Measurements from ENCODE around the gene MYL11.

Gene MYL11

DNA sequence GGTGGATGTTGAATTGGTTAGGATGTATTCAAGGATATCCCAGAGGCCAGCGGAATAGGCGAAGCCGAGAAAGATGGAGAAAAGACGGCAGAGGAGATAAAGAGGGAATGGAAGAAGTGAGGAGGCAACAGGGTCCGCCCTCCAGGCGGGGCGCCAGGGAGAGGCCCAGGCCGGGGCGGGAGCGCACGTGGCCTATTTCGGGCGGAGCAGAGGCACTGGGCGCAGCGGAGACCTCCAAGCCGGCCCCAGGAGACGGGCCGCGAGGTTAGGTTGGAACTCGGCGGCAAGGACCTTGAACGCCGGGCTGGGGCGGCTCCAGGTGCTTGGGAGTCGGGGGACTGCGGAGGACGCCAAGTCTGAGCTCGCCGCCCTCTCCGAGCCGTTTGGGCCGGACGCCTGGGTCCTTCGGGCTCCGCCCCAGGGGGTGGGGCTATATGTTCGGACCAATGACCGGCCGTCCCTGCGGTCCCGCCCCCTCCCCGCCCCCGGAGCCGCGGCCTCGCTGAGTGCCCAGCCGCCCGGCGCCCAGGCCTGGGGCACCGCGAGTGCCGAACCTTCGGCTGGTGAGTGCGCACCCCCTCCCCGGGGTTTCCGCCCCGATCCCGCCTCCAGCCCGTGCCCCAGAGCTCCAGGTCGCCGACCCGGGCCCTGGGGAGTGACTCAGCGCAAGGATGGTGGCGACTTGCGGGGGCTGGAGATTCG, 32.7 kb downstream of the MYL11 start, which contains the start of gene ZNF771 (continued):
- TF ChIP-seq ZIC2 (tag by site-specific recombination; IDR thresholded peaks at IDR 0.05): peak; percentile 57
- TF ChIP-seq, protein P1, sequence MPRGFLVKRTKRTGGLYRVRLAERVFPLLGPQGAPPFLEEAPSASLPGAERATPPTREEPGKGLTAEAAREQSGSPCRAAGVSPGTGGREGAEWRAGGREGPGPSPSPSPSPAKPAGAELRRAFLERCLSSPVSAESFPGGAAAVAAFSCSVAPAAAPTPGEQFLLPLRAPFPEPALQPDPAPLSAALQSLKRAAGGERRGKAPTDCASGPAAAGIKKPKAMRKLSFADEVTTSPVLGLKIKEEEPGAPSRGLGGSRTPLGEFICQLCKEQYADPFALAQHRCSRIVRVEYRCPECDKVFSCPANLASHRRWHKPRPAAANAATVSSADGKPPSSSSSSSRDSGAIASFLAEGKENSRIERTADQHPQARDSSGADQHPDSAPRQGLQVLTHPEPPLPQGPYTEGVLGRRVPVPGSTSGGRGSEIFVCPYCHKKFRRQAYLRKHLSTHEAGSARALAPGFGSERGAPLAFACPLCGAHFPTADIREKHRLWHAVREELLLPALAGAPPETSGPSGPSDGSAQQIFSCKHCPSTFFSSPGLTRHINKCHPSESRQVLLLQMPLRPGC (tag by site-specific recombination; IDR thresholded peaks at IDR 0.05): no peak
- TF ChIP-seq ZNF426 (tag by site-specific recombination; IDR thresholded peaks at IDR 0.05): no peak
- TF ChIP-seq, protein P2, sequence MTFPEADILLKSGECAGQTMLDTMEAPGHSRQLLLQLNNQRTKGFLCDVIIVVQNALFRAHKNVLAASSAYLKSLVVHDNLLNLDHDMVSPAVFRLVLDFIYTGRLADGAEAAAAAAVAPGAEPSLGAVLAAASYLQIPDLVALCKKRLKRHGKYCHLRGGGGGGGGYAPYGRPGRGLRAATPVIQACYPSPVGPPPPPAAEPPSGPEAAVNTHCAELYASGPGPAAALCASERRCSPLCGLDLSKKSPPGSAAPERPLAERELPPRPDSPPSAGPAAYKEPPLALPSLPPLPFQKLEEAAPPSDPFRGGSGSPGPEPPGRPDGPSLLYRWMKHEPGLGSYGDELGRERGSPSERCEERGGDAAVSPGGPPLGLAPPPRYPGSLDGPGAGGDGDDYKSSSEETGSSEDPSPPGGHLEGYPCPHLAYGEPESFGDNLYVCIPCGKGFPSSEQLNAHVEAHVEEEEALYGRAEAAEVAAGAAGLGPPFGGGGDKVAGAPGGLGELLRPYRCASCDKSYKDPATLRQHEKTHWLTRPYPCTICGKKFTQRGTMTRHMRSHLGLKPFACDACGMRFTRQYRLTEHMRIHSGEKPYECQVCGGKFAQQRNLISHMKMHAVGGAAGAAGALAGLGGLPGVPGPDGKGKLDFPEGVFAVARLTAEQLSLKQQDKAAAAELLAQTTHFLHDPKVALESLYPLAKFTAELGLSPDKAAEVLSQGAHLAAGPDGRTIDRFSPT (tag by site-specific recombination; IDR thresholded peaks at IDR 0.05): peak; percentile 96
- no peak for TF ChIP-seq ZNF292 (tag by site-specific recombination; IDR thresholded peaks at IDR 0.05; ENCODE audit: borderline replicate concordance, low read depth)
- peak; percentile 99 for TF ChIP-seq SP3 (tag by site-specific recombination; IDR thresholded peaks at IDR 0.05)
- TF ChIP-seq TCF7L2 (IDR thresholded peaks at IDR 0.05; ENCODE audit: borderline replicate concordance, low read depth, low read length): no peak
- peak; percentile 100 for TF ChIP-seq KLF10 (tag by site-specific recombination; IDR thresholded peaks at IDR 0.05)
- peak; percentile 91 for TF ChIP-seq KLF9 (tag by site-specific recombination; IDR thresholded peaks at IDR 0.05; ENCODE audit: low read depth)
- no peak for TF ChIP-seq ZNF112 (tag by site-specific recombination; IDR thresholded peaks at IDR 0.05)
- TF ChIP-seq ZNF16 (tag by site-specific recombination; IDR thresholded peaks at IDR 0.05; ENCODE audit: low read depth): no peak
- TF ChIP-seq, protein P3, sequence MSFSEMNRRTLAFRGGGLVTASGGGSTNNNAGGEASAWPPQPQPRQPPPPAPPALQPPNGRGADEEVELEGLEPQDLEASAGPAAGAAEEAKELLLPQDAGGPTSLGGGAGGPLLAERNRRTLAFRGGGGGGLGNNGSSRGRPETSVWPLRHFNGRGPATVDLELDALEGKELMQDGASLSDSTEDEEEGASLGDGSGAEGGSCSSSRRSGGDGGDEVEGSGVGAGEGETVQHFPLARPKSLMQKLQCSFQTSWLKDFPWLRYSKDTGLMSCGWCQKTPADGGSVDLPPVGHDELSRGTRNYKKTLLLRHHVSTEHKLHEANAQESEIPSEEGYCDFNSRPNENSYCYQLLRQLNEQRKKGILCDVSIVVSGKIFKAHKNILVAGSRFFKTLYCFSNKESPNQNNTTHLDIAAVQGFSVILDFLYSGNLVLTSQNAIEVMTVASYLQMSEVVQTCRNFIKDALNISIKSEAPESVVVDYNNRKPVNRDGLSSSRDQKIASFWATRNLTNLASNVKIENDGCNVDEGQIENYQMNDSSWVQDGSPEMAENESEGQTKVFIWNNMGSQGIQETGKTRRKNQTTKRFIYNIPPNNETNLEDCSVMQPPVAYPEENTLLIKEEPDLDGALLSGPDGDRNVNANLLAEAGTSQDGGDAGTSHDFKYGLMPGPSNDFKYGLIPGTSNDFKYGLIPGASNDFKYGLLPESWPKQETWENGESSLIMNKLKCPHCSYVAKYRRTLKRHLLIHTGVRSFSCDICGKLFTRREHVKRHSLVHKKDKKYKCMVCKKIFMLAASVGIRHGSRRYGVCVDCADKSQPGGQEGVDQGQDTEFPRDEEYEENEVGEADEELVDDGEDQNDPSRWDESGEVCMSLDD (tag by site-specific recombination; IDR thresholded peaks at IDR 0.05): no peak
- TF ChIP-seq, protein P4, sequence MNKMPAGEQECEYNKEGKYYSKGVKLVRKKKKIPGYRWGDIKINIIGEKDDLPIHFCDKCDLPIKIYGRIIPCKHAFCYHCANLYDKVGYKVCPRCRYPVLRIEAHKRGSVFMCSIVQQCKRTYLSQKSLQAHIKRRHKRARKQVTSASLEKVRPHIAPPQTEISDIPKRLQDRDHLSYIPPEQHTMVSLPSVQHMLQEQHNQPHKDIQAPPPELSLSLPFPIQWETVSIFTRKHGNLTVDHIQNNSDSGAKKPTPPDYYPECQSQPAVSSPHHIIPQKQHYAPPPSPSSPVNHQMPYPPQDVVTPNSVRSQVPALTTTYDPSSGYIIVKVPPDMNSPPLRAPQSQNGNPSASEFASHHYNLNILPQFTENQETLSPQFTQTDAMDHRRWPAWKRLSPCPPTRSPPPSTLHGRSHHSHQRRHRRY (tag by site-specific recombination; IDR thresholded peaks at IDR 0.05): no peak
- no peak for TF ChIP-seq ZNF132 (tag by site-specific recombination; IDR thresholded peaks at IDR 0.05; ENCODE audit: borderline replicate concordance)
- TF ChIP-seq, protein P5, sequence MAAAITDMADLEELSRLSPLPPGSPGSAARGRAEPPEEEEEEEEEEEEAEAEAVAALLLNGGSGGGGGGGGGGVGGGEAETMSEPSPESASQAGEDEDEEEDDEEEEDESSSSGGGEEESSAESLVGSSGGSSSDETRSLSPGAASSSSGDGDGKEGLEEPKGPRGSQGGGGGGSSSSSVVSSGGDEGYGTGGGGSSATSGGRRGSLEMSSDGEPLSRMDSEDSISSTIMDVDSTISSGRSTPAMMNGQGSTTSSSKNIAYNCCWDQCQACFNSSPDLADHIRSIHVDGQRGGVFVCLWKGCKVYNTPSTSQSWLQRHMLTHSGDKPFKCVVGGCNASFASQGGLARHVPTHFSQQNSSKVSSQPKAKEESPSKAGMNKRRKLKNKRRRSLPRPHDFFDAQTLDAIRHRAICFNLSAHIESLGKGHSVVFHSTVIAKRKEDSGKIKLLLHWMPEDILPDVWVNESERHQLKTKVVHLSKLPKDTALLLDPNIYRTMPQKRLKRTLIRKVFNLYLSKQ (tag by site-specific recombination; IDR thresholded peaks at IDR 0.05; ENCODE audit: borderline replicate concordance): no peak
- TF ChIP-seq MEIS1 (CRISPR knock-in tag; IDR thresholded peaks at IDR 0.05; ENCODE audit: borderline replicate concordance): no peak
- TF ChIP-seq ZNF701 (tag by site-specific recombination; IDR thresholded peaks at IDR 0.05): no peak
- TF ChIP-seq SCRT1 (tag by site-specific recombination; IDR thresholded peaks at IDR 0.05; ENCODE audit: borderline replicate concordance): peak; percentile 97
- TF ChIP-seq, protein P6, sequence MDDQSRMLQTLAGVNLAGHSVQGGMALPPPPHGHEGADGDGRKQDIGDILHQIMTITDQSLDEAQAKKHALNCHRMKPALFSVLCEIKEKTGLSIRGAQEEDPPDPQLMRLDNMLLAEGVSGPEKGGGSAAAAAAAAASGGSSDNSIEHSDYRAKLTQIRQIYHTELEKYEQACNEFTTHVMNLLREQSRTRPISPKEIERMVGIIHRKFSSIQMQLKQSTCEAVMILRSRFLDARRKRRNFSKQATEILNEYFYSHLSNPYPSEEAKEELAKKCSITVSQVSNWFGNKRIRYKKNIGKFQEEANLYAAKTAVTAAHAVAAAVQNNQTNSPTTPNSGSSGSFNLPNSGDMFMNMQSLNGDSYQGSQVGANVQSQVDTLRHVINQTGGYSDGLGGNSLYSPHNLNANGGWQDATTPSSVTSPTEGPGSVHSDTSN (CRISPR knock-in tag; IDR thresholded peaks at IDR 0.05): 0 out of 2 replicates have a peak, but pooled peaks have one; percentile 34
- TF ChIP-seq ZNF768 (tag by site-specific recombination; IDR thresholded peaks at IDR 0.05): no peak; the same call in 1 of the 2 replicates
- TF ChIP-seq ZNF169 (tag by site-specific recombination; IDR thresholded peaks at IDR 0.05): no peak
- no peak for TF ChIP-seq RBAK (tag by site-specific recombination; IDR thresholded peaks at IDR 0.05)
- TF ChIP-seq, protein P7, sequence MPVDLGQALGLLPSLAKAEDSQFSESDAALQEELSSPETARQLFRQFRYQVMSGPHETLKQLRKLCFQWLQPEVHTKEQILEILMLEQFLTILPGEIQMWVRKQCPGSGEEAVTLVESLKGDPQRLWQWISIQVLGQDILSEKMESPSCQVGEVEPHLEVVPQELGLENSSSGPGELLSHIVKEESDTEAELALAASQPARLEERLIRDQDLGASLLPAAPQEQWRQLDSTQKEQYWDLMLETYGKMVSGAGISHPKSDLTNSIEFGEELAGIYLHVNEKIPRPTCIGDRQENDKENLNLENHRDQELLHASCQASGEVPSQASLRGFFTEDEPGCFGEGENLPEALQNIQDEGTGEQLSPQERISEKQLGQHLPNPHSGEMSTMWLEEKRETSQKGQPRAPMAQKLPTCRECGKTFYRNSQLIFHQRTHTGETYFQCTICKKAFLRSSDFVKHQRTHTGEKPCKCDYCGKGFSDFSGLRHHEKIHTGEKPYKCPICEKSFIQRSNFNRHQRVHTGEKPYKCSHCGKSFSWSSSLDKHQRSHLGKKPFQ (tag by site-specific recombination; IDR thresholded peaks at IDR 0.05): no peak; the same call in 1 of the 2 replicates
- no peak for TF ChIP-seq ZNF416 (tag by site-specific recombination; IDR thresholded peaks at IDR 0.05)
- TF ChIP-seq ZBTB1 (tag by site-specific recombination; IDR thresholded peaks at IDR 0.05): no peak
- TF ChIP-seq ZSCAN16 (tag by site-specific recombination; IDR thresholded peaks at IDR 0.05): no peak
- TF ChIP-seq ZNF777 (tag by site-specific recombination; IDR thresholded peaks at IDR 0.05; ENCODE audit: borderline replicate concordance): no peak
- TF ChIP-seq ZNF140 (tag by site-specific recombination; IDR thresholded peaks at IDR 0.05): no peak

Measured in HEK293 (cell line).